Erythroblast (primary cell): ENCODE data around the gene MPPED2.

Source experiments
- GATA1 ChIP-seq: IDR thresholded peaks from 2 replicates; pipeline ENCODE4 v1.6.1; 2011; ENCODE audit warnings: low read depth, mild to moderate bottlenecking, control low read depth, low read length, moderate library complexity
- POLR2A ChIP-seq: IDR thresholded peaks from 2 replicates; pipeline ENCODE4 v1.6.1; 2011; ENCODE audit warnings: mild to moderate bottlenecking, low read length

DNA sequence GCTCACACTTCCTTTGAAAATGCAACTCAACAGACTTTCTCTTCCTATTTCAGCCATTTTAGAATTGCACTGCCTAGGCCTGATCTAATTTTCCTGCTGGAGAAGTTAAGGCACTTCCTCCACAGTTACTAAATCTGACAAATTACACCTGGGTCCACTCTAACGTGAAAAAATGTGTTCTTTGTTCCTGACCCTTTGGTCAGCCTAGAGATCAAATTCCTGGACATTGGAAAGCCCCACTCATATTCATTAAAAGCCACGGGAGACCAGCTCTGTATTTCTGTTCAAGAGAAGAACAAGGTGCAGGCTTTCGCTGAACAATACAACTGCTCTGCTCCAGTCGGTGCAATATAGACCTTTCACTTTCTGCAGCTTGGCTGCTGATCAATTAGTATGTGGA, 96.6 kb downstream of the MPPED2 start:
- TF ChIP-seq POLR2A (no peak), GATA1 (no peak)
